ENCODE results near the gene PSMB3.

The PSMB3 gene

DNA sequence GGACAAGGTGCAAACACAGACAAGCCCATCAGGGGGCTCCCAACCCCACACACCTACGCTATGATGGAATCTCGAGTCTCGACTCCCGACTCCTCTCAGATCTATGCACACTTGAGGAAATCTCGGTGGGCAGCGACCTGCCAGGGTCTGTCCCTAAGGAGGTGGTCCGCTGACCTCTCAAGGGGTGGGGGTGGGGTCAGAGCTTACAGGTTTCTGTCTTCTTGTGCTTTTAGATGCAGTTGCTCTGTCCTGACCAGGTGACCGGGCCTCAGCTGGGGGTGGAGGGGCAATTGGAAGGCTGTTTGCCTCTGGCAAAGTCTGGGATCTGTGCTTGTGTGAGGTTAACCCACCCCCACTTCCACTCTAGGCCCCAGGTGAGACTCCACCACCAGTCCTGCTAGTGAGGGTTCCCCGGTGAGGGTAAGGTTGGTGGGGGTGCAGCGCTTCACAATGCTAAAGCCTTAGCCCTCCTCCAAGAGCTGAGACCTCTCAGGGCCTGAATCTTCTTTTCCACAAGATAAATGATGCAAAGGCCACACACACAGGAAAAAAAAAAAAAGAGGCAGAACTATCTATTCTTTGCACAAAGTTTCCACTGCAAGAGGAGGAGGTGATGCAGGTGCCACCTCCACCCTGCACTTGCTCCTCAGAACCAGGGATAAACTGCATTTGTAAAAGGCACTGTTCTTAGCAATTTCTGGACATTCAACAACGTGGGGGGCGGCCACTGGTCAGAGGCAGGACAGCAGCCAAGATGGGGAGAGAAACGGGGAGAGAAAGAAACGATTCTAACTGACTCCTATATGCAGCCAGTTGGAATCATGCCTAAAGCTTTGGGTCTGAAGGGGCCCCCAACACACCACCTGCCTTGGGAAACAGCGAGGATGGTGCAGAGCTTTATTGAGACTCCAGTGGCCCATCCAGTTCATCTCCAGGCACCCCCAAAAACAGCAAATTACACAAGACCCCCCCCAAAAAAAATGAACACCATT lies 18.3 kb upstream of the PSMB3 start:
- peak; percentile 31 for DNase-seq

DNA sequence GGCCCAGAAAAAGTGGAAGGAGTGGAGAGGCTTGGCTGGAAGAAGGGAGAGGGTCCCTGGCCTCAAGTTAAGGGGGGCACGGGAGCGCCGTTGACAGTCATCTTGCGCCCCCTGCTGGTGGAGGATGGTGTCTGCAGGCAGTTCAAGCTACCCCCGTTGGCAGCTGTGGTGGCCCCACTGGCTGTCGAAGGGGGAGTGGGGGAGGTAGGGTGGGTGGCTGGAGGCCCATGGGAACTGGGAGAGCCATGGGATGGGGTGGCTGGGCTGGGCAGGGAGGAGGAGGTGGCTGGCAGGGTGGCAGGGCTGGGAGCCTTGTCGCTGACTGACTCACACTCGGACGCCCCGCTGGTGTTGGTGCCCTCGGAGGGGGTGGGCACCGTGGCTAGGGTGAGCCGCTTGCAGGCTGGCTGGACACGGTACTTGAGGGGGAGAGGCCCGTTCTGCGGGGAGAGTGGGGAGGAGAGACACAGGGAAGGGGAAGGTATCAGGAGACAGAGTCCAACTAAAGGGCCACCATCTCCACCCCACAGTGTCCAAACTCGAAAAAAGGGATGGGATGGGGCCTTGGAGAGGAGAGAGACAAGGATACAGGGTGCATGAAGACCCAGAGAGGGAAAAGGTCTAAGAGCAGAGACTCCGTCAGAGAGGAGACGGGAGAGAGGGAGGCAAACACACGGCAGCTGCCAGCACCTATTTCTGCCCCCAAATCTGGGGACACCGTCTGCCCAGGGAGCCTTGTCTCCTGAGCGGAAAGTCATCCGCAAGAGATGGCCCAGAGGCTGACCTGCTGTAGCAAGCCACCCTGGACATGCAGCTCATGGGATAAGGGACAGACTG lies 17.2 kb upstream of the PSMB3 start:
- peak; percentile 76 for DNase-seq

DNA sequence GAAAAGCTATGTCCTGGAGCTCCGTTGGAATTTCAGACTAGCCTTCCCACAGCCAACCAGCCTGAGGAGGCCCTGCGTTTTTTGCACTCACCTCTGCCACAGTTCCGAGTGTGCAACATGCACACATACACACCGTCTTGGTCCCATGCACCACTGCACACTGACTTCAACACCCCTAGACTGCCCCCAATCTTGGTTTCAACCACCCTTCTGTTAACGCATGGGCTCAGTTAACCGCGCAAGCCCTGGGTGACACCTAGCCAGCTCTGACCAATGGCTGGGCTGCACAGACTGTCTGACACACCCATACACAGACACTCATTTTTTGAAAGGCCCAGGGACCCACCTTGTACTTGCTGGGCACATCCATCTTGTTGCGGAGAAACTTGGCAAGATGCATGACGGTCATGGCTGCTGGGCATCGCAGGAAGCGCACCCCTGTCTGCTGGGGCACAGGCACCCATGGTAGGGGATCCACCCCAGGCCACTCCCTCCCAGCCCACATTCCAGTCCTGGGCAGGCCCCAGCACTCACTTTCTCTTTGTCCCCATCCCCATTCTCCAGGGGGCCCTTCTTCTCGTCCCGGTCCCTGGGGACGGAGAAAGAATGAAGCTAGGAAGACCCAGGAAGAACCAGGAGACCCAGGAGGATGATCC lies 14.4 kb upstream of the PSMB3 start:
- no peak for DNase-seq

DNA sequence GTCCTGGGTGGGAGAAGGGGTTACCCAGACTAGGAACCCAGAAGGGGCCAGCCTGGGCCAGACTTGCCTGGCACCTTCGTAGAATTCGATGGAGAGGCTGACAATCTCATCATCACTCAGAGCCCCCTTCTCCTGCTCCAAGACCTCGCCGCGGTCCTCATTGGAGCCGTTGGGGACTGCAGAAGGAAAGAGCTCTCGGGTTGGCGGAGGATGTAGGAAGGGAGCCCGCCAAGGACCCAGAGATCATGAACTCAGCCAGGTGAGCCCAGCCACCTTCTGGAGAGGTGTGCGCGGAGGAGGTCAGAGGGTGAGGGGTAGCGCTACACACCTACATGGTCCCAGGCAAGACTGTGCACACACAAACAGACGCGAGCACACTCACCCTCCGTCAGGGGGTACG lies 13.9 kb upstream of the PSMB3 start:
- no peak for DNase-seq

DNA sequence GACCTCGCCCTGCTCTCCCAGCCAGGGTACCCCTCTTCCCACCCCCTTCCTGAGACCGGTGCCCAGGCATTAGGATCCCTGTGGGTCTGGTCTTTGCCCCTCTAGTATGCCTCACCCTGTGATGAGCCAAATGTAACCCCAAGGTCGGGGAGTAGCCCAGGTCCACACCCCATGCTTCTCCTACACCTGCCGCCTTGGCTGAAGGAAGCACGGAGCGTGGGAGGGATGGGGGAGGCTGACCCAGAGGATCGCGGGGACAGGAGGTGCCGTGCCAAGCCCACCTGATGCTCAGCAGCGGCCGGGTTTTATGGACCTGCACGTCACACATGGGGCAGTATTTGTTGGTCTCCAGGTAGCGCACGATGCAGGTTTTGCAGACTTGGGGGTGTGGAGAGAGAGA lies 13.2 kb upstream of the PSMB3 start:
- DNase-seq = no peak

- no peak for DNase-seq
These were observed 12.5 kb upstream of the PSMB3 start for GRCh38 chr17:38740044-38740443.

- DNase-seq = no peak
These were observed 11.7 kb upstream of the PSMB3 start for GRCh38 chr17:38740806-38741205.

DNA sequence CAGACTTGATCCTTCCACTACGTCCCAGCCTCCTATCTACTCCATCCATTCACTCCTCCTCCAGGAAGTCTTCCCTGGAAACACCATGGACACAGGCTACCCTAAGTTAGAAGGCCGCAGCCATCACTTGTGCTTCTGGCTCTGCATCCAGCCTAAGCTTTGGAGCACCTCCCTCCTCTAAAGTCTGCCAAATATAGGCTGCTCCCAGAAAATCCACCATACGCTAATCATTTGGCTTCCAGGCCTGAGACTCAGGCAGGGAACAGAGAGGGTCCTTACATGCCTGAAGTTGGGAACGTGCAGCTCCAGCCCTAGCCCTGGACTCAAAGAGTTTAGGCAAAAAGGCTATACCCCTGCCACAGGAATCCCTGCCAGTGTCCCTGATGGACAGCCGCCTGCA lies 11.1 kb upstream of the PSMB3 start:
- DNase-seq = no peak

GRCh38 chr17:38741921-38742410 lies 10.6 kb upstream of the PSMB3 start:
- DNase-seq = no peak

DNA sequence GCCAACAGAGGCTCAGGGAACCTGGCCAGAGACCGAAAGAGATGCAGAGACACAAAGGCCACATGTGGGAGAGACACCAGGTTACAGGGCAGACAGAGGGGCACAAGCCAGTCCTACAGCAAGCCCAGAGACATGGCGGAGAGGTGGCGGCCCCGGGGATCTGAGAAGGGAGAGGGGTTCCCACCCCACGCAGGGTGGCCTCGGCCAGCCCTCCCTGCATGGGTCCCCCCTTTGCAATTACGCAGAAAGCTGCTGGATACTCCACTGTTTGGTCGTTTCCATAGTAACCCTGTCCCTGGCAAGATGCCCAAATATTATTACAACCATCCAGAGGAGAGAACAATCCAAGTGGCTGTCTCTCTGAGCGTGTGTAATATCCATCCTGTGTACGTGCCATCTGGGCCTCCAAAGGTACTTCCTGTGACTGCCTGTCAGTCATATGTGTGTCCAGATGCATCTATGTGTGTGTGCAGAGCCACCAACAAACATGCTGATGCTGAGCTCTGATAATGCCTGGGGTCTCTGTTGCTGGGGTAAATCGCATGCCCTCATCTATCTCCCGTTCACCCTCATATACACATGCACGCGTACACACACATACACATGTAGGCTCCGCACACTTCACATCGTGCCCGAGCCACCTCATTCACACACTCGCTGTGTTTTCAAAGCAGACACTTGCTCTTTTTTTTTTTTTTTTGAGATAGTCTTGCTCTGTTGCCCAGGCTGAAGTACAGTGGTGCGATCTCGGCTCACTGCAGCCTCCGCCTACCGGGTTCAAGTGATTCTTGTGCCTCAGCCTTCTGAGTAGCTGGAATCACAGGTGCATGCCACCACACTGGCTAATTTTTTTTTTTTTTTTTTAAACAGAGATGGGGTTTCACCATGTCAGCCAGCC lies 9.9 kb upstream of the PSMB3 start:
- no peak for DNase-seq

- no peak for DNase-seq
These were observed 8.9 kb upstream of the PSMB3 start for GRCh38 chr17:38743556-38744171.

GRCh38 chr17:38745545-38745944 lies 7.0 kb upstream of the PSMB3 start:
- no peak for DNase-seq

- no peak for DNase-seq
These were observed 6.3 kb upstream of the PSMB3 start for GRCh38 chr17:38746004-38746848.

GRCh38 chr17:38746849-38747462 lies 5.6 kb upstream of the PSMB3 start:
- DNase-seq = no peak

DNA sequence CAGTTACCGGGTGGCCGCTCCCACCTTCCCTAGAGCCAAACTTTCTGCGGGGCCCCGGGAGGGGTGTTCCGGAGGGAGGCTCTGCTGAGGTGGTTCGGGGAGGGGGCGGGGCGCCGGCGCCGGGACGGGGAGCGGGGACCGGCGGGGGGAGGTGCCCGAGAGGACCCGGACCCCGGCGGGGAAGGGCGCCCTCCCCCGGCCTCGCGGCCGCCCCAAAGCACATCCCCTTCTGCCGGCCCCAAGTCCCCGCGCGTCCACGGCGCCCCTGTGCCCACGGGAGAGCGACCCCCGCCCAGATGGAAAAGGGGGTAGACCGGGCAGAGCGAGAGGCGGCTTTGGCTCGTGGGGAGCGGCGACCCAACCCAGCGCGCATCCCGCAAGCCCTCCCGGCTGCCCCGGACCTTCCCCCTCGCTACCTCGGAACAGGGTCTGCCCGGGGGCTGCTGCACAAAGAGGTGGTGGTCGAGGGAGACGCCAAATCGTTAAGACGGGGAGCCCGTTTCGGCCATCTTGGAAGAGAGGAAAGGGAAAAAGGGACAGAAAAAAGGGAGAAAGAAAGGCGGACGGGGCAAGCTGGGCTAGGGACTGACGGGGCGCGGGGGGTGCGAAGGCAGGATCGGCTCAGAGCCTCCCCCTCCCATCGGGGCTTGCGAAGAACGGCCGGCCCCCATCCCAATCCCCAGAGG lies 4.9 kb upstream of the PSMB3 start:
- DNase-seq = no peak

- no peak for DNase-seq
These were observed 4.2 kb upstream of the PSMB3 start, which contains the start of gene PCGF2 for GRCh38 chr17:38748149-38748891. PCGF2 (minus strand) TSS chr17:38748336; CDS start chr17:38740402, 7,934 bp downstream.

DNA sequence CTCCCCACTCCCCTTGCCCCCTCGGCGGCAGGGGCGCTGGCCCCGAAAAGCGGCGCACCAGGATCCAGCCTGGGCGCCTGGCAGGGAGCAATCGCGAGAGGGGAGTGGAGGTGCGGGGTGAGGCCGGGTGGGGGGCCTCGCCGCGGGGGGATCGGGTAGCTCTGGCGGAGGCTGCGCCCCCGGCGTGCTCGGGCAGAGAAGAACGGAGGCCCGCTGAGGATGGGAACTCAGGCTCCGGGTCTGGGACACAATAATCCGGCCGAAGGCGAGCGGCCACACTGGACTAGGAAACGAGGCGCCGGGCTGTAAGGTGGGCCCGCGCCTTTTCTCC lies 3.7 kb upstream of the PSMB3 start:
- DNase-seq = no peak

DNA sequence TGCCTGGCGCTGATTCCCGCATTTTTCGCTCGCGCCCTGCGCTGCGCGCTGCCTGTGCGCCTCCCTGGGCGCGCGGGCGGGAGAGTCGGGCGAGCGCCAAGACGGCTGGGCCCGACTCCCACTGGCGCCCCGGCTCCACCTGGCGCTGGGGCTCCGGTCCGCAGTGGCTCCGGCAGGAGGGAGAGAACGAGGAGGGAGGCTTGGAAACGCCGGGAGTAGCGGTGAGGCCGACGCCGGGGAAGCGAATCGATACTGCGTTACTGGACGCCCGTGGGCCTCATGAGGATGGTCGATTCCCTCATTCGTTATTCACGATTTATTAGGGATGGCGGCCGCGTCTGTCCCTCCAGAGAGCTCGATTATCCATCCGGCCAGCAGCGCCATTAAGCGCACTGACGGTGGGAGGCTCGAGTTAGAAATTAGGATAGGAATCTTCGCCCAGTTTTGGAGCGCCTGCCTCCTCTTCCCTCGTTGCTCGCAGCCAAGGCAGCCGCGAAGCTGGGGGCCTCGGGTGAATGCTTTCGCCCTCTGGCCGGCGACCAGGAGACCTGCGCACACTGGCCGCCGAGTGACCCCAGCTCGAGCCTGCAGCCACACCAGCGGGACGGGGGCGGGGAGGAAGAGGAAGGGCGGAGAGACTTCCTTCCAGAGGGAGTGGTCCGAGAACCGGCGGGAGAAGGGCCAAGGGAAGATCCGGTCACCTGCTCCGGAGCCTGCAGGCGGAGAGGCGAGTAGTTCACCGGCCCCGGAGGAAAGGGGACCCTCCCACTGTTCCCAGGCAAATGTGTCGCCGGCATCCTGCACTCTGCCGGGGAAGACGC lies 3.1 kb upstream of the PSMB3 start:
- DNase-seq = no peak
